Prostate gland (tissue), 2 donors: ENCODE measurements around the gene TXNRD2.

ENCODE experiments used
- CTCF ChIP-seq, 4 experiments: fragments of 200-600 bp in 2 of 4; fragments of 450-650 bp in 2 of 4; sonication (generic) in 2 of 4; IDR thresholded peaks; 1 replicate in 3 of 4; 2 replicates in 1 of 4; pipeline ENCODE4 v1.5.1; 2016 to 2019; ENCODE audit warnings: antibody characterized with exemption in 4 of 4, mild to moderate bottlenecking in 2 of 4, moderate library complexity in 2 of 4
- POLR2A ChIP-seq: fragments of 450-650 bp; IDR thresholded peaks from one replicate; pipeline ENCODE4 v1.6.1; 2016; ENCODE audit warnings: antibody characterized with exemption, mild to moderate bottlenecking
- POLR2AphosphoS5 ChIP-seq: sonication (generic); formaldehyde crosslinking; IDR thresholded peaks from one replicate; pipeline ENCODE4 v1.6.1; 2017; ENCODE audit warnings: antibody characterized with exemption

GRCh38 chr22:19892925-19893324, 48.7 kb downstream of the TXNRD2 start:
- TF ChIP-seq POLR2A (no peak), CTCF (IDR thresholded peaks at IDR 0.05) (no peak), POLR2AphosphoS5 (no peak)
